ENCODE data around the gene PBX3.

DNA sequence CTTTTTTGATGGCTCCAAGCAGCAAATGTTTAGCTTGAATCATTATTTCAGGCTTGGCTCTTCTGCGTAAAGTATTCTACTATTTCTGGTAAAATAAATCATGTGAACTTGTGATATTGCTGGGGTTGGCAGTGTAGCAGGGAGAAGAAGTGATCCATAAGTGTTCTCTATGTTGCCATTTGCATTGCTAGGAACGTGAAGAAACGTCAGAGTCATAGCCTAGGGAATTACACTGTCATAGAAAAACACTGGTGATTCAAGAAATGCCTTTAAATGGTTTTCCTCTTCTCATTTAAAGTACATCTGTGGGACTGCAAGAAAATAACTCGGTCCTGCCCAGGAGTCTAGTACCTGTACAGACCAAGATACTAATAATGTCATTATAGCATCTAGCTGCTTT lies 162.3 kb downstream of the PBX3 start:
- TF ChIP-seq POLR2A (IDR thresholded peaks at IDR 0.05) (no peak), CTCF (IDR thresholded peaks at IDR 0.05) (no peak)
